GM19372 (cell line): Measurements from ENCODE around the gene ACTR2.

Source experiments
- ATAC-seq: cut with Tn5 transposase; IDR thresholded peaks from one replicate; pipeline ENCODE4 v1.9.1; 2021; ENCODE audit warnings: mild to moderate bottlenecking, low read depth, moderate library complexity; ENCODE audit not compliant: unreplicated experiment

Gene ACTR2

GRCh38 chr2:65277118-65277517, 49.5 kb downstream of the ACTR2 start:
- ATAC-seq: no peak

- no peak for ATAC-seq
These were observed 50.3 kb downstream of the ACTR2 start for GRCh38 chr2:65277791-65278483.

- no peak for ATAC-seq
These were observed 50.9 kb downstream of the ACTR2 start for GRCh38 chr2:65278531-65278981.

- no peak for ATAC-seq
These were observed 52.1 kb downstream of the ACTR2 start for GRCh38 chr2:65279756-65280155.

GRCh38 chr2:65281627-65282351, 54.2 kb downstream of the ACTR2 start:
- no peak for ATAC-seq

GRCh38 chr2:65282477-65283053, 54.9 kb downstream of the ACTR2 start:
- no peak for ATAC-seq

- ATAC-seq: no peak
These were observed 59.7 kb downstream of the ACTR2 start for GRCh38 chr2:65287364-65287763.

GRCh38 chr2:65291216-65292105, 63.8 kb downstream of the ACTR2 start:
- no peak for ATAC-seq

- no peak for ATAC-seq
These were observed 64.4 kb downstream of the ACTR2 start for GRCh38 chr2:65292106-65292400.

- no peak for ATAC-seq
These were observed 64.9 kb downstream of the ACTR2 start for GRCh38 chr2:65292461-65293011.

GRCh38 chr2:65293376-65293775, 65.7 kb downstream of the ACTR2 start:
- no peak for ATAC-seq

GRCh38 chr2:65294136-65294535, 66.5 kb downstream of the ACTR2 start:
- no peak for ATAC-seq

- no peak for ATAC-seq
These were observed 67.1 kb downstream of the ACTR2 start for GRCh38 chr2:65294701-65295100.

GRCh38 chr2:65296971-65297370, 69.3 kb downstream of the ACTR2 start:
- no peak for ATAC-seq

- no peak for ATAC-seq
These were observed 69.9 kb downstream of the ACTR2 start for GRCh38 chr2:65297544-65297943.

- no peak for ATAC-seq
These were observed 70.5 kb downstream of the ACTR2 start for GRCh38 chr2:65298089-65298488.

GRCh38 chr2:65299246-65299645, 71.6 kb downstream of the ACTR2 start:
- ATAC-seq: no peak

GRCh38 chr2:65300134-65300760, 72.6 kb downstream of the ACTR2 start:
- no peak for ATAC-seq

GRCh38 chr2:65300761-65301711, 73.4 kb downstream of the ACTR2 start:
- ATAC-seq: peak; percentile 84
